ENCODE data around the gene METTL8. TPM values are rescaled to one million over a fixed set of nuclear protein-coding genes. Genes with fewer than 3 reads are reported as not detected.

The METTL8 gene
- total RNA-seq, 1 experiment from 2014 or later = 34.4 TPM

DNA sequence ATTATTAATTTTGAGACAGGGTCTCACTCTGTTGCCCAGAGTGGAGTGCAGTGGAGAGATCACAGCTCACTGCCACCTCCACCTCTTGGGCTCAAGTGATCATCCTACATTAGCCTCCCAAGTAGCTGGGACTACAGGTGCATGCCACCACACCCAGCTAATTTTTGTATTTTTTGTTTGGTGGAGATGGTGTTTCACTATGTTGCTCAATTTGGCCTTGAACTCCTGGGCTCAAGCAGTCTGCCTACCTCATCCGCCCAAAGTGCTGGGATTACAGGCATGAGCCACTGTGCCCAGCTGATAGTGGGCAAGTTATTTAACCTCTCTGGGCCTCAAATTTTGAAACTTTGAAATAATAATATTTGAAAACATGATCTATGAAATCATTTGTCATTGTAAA lies 26.7 kb upstream of the METTL8 start:
- BruUV-seq (replicated peaks) = no TSS peak
- RAD21 ChIA-PET (ENCODE audit: low non-redundant PET in 1 of 2, low total read pairs in 2 of 2, uncharacterized antibody in 2 of 2, unreplicated experiment in 2 of 2) = no interaction called here

More for the DNA sequence above, 26.7 kb upstream of the METTL8 start:
- Histone ChIP-seq H2AFZ (ENCODE audit: low read depth, low read length, poor library complexity, severe bottlenecking) (no peak overlapping the region), H3K27ac (ENCODE audit: low read depth, low read length) (no peak overlapping the region), H3K36me3 (ENCODE audit: control insufficient read depth in 1 of 2, insufficient read depth in 2 of 2, low read length in 2 of 2) (no peaks in the 10 kb centered on the region; a peak in 1 of 4 replicates), H3K9me3 (ENCODE audit: control insufficient read depth in 1 of 2, insufficient read depth in 1 of 2, low read depth in 1 of 2, low read length in 2 of 2) (no peaks in the 10 kb centered on the region), H3K9me2 (ENCODE audit: insufficient read depth) (no peaks in the 10 kb centered on the region), H3K4me1 (ENCODE audit: control insufficient read depth in 1 of 2, insufficient read depth in 2 of 2, low read length in 2 of 2) (no peaks in the 10 kb centered on the region), H3K27me3 (ENCODE audit: insufficient read depth, low read length) (no peaks in the 10 kb centered on the region), H3K4me3 (replicated peaks in 1 of 2; ENCODE audit: low read depth in 1 of 2, low read length in 2 of 2) (no peak overlapping the region), H3K9ac (ENCODE audit: low read length) (no peak overlapping the region), H3K79me2 (ENCODE audit: insufficient read depth, low read length) (no peaks in the 10 kb centered on the region), H3K4me2 (ENCODE audit: low read length) (no peak overlapping the region), H4K20me1 (ENCODE audit: insufficient read depth) (no peaks in the 10 kb centered on the region)
- POLR2A ChIA-PET = no interaction called here
- CTCF ChIA-PET = no interaction called here
- no peak for DNase-seq (ENCODE audit: low read depth, low spot score)
- no peak for TF ChIP-seq ZFX (IDR thresholded peaks at IDR 0.05)
- no peak for TF ChIP-seq EZH2 (IDR thresholded peaks at IDR 0.05)
- TF ChIP-seq FOSL1 (IDR thresholded peaks at IDR 0.05; ENCODE audit: low read depth) = no peak
- TF ChIP-seq YY1 (IDR thresholded peaks at IDR 0.05; ENCODE audit: extremely low read depth, insufficient replicate concordance, low read depth, low read length) = no peak
- TF ChIP-seq ZBTB33 (IDR thresholded peaks at IDR 0.05; ENCODE audit: extremely low read depth, insufficient replicate concordance, low read length) = no peak
- TF ChIP-seq POLR2A (IDR thresholded peaks at IDR 0.05; ENCODE audit: borderline replicate concordance, extremely low read depth, insufficient read depth, insufficient read length) = no peak
- TF ChIP-seq RAD21 (IDR thresholded peaks at IDR 0.05; ENCODE audit: low read depth) = no peak
- TF ChIP-seq SIN3A (IDR thresholded peaks at IDR 0.05; ENCODE audit: low read depth) = no peak
- no peak for TF ChIP-seq TCF7L2 (IDR thresholded peaks at IDR 0.05; ENCODE audit: borderline replicate concordance, extremely low read depth, insufficient read depth, insufficient read length)
- no peak for TF ChIP-seq REST (IDR thresholded peaks at IDR 0.05; ENCODE audit: low read depth)
- no peak for TF ChIP-seq ZNF274 (IDR thresholded peaks at IDR 0.05; ENCODE audit: low read depth, low read length)
- TF ChIP-seq EGR1 (IDR thresholded peaks at IDR 0.05; ENCODE audit: low read depth) = no peak
- TF ChIP-seq, protein P1, sequence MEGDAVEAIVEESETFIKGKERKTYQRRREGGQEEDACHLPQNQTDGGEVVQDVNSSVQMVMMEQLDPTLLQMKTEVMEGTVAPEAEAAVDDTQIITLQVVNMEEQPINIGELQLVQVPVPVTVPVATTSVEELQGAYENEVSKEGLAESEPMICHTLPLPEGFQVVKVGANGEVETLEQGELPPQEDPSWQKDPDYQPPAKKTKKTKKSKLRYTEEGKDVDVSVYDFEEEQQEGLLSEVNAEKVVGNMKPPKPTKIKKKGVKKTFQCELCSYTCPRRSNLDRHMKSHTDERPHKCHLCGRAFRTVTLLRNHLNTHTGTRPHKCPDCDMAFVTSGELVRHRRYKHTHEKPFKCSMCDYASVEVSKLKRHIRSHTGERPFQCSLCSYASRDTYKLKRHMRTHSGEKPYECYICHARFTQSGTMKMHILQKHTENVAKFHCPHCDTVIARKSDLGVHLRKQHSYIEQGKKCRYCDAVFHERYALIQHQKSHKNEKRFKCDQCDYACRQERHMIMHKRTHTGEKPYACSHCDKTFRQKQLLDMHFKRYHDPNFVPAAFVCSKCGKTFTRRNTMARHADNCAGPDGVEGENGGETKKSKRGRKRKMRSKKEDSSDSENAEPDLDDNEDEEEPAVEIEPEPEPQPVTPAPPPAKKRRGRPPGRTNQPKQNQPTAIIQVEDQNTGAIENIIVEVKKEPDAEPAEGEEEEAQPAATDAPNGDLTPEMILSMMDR (IDR thresholded peaks at IDR 0.05 in 2 of 3, conservative IDR thresholded peaks at IDR 0.05 in 1 of 3; ENCODE audit: borderline replicate concordance in 1 of 3, insufficient read depth in 1 of 3, low read depth in 2 of 3, low read length in 2 of 3) = no peak
- TF ChIP-seq SP1 (IDR thresholded peaks at IDR 0.05; ENCODE audit: low read depth) = no peak
- ATAC-seq = no peak
- intact Hi-C loops (cut with micrococcal nuclease) = no loop called here

Data from HCT116 (cell line).